Activated CD8-positive, alpha-beta T cell treated with anti-CD3 and anti-CD28 coated beads, Interleukin-2, amount 10 ng/mL, durations not matched to agents 7 days and 5 days (primary cell): Measurements from ENCODE around the gene VKORC1. TPM values are rescaled to one million over a fixed set of nuclear protein-coding genes. Genes with fewer than 3 reads are reported as not detected.

ENCODE experiments used
- ATAC-seq: fragments of 150-1000 bp; cut with Tn5 transposase; one replicate; pipeline ENCODE4 v1.10.0; 2021; ENCODE audit warnings: moderate library complexity
- CTCF ChIA-PET: fragments of 350-600 bp; sonication (Branson Sonifier 250); formaldehyde crosslinking; loops from one replicate; lab custom pipeline; 2021; ENCODE audit warnings: antibody characterized with exemption; lab: Charles Lee
- POLR2A ChIA-PET: fragments of 350-600 bp; sonication (Branson Sonifier 250); formaldehyde crosslinking; loops from one replicate; lab custom pipeline; 2021; ENCODE audit warnings: antibody characterized with exemption; lab: Charles Lee
- DNase-seq: peaks from one replicate; pipeline ENCODE4 v3.0.0-alpha.2; 2020
- H3K27ac Mint-ChIP-seq: one replicate; pipeline ENCODE4 v1.8.0; 2021; ENCODE audit warnings: mild to moderate bottlenecking, mixed read lengths
- H3K27me3 Mint-ChIP-seq: one replicate; pipeline ENCODE4 v1.8.0; 2021; ENCODE audit warnings: low read depth, mixed read lengths
- H3K36me3 Mint-ChIP-seq: one replicate; pipeline ENCODE4 v1.8.0; 2021; ENCODE audit warnings: low read depth, mixed read lengths
- H3K4me1 Mint-ChIP-seq: one replicate; pipeline ENCODE4 v1.8.0; 2021; ENCODE audit warnings: low read depth, mixed read lengths
- H3K4me3 Mint-ChIP-seq: one replicate; pipeline ENCODE4 v1.8.0; 2021; ENCODE audit warnings: mild to moderate bottlenecking, mixed read lengths
- H3K9me3 Mint-ChIP-seq: one replicate; pipeline ENCODE4 v1.8.0; 2022; ENCODE audit warnings: mixed read lengths; ENCODE audit not compliant: insufficient read depth
- total RNA-seq, 2 experiments: library from RNA; stranded (reverse); gene quantifications; one replicate each; pipeline ENCODE4 v1.2.3, GENCODE V29; 2021

VKORC1 gene
- total RNA-seq, 2 experiments from 2014 or later, result 71.6 to 78.8 TPM

GRCh38 chr16:31086629-31086906, 8.0 kb downstream of the VKORC1 start:
- no peak for ATAC-seq
- H3K27me3 Mint-ChIP-seq, result no peaks in the 10 kb centered on the region
- peaks cover 20% of the 10 kb centered on the region for H3K36me3 Mint-ChIP-seq
- peaks cover 6% of the 10 kb centered on the region for H3K4me1 Mint-ChIP-seq
- CTCF ChIA-PET, result no interaction called here
- H3K9me3 Mint-ChIP-seq, result no peaks in the 10 kb centered on the region
- no peak for DNase-seq
- H3K27ac Mint-ChIP-seq, result peak overlapping the region; percentile 43
- no peak overlapping the region for H3K4me3 Mint-ChIP-seq
- POLR2A ChIA-PET, result no interaction called here

- CTCF ChIA-PET, result no interaction called here
- no peaks in the 10 kb centered on the region for H3K9me3 Mint-ChIP-seq
Measured at GRCh38 chr16:31085873-31086628, 8.5 kb downstream of the VKORC1 start.

DNA sequence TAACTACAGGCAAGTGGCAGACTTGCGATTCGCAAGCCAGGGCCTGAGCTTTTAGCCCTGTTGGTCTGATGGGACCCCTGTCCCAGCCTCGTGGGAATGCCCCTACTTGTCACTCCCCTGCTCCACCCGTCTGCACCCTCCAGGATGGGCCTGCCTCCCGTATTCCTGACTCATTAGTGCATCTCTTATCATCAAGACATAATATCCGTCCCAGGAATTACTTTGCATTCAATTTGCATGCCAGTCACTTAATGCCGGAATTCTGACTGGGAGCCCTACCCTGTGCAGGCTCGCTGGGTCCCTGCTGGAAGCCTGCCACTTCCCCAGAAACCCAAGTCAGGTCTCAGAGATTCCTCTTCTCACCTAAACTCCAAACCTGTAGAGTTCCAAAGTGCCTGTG, 9.2 kb downstream of the VKORC1 start:
- peaks cover 11% of the 10 kb centered on the region for H3K4me1 Mint-ChIP-seq
- no peak overlapping the region for H3K4me3 Mint-ChIP-seq
- ATAC-seq, result no peak
- no peaks in the 10 kb centered on the region for H3K27me3 Mint-ChIP-seq
- DNase-seq, result no peak
- peak overlapping the region; percentile 16 for H3K27ac Mint-ChIP-seq
- H3K9me3 Mint-ChIP-seq, result no peaks in the 10 kb centered on the region
- CTCF ChIA-PET, result no interaction called here
- POLR2A ChIA-PET, result interaction anchor here (1.0 to 1.1 kb wide), 2 partner anchors 10 to 374 kb away, joined by 4 to 6 read pairs; partner anchors contain the start of gene ARMC5
- peaks cover 22% of the 10 kb centered on the region for H3K36me3 Mint-ChIP-seq

More at GRCh38 chr16:31085873-31086628, 8.5 kb downstream of the VKORC1 start:
- Mint-ChIP-seq H3K4me3 (no peak overlapping the region), H3K4me1 (peaks cover 6% of the 10 kb centered on the region), H3K36me3 (peaks cover 20% of the 10 kb centered on the region), H3K27me3 (no peaks in the 10 kb centered on the region), H3K27ac (peak overlapping the region; percentile 43)
- POLR2A ChIA-PET, result no interaction called here
- ATAC-seq, result no peak
- DNase-seq, result no peak

DNA sequence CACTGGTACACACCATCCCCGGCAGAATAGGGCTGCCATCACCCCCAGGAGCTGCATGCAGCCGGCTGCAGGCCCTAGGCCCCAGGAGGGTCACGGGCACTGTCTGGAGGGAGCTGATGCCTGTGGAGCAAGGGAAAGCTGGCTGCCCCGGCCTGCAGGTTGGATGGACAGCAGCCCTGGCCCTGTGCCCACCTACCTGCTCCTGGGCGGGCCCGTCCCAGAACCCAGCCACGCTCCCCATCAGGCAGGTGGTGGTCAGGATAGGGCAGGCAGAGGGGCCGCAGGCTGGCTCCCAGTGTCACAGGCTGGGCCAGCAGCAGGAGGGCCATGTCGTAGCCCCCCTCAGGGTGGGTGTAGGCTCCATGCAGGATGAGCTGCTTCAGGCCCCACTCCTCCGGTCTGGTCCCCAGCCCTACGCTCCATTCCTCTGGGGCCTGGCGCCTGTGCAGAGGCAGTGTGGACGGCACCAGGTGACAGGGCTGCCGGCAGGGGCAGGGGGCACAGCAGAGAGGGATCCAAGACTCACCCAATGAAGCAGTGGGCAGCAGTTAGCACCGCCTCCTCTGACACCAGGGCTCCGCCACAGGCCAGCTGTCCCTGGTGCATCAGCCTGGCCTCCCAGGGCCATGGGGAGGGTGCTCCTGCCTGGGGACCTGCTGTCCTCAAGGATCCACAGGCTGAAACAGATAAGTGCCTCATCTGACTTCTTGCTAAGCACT, 9.9 kb downstream of the VKORC1 start:
- Mint-ChIP-seq H3K4me1 (peaks cover 12% of the 10 kb centered on the region), H3K9me3 (no peaks in the 10 kb centered on the region), H3K36me3 (peaks cover 24% of the 10 kb centered on the region), H3K4me3 (no peak overlapping the region), H3K27me3 (no peaks in the 10 kb centered on the region), H3K27ac (no peak overlapping the region)
- ATAC-seq (no peak), DNase-seq (no peak)
- ChIA-PET POLR2A (interaction anchor here (1.0 to 1.1 kb wide), 3 partner anchors 9 to 374 kb away, joined by 4 to 6 read pairs (median 5); partner anchors contain the start of genes ARMC5, ZNF646 and ZNF668), CTCF (no interaction called here)

- Mint-ChIP-seq H3K4me1 (peaks cover 20% of the 10 kb centered on the region), H3K36me3 (peaks cover 29% of the 10 kb centered on the region), H3K9me3 (no peaks in the 10 kb centered on the region), H3K27ac (no peak overlapping the region), H3K4me3 (no peak overlapping the region), H3K27me3 (no peaks in the 10 kb centered on the region)
- CTCF ChIA-PET, result no interaction called here
- POLR2A ChIA-PET, result interaction anchor here (1.1 kb wide), 2 partner anchors 8 to 10 kb away, joined by 5 to 6 read pairs; partner anchors contain the start of genes ZNF646 and ZNF668
- ATAC-seq (no peak), DNase-seq (no peak)
Measured at GRCh38 chr16:31083981-31084380, 10.6 kb downstream of the VKORC1 start.

- ChIA-PET CTCF (no interaction called here), POLR2A (interaction anchor here (0.6 kb wide), 1 partner anchor 310 kb away, joined by 3 read pairs; no protein-coding TSS in a partner anchor)
- peaks cover 33% of the 10 kb centered on the region for H3K36me3 Mint-ChIP-seq
- H3K27me3 Mint-ChIP-seq, result no peaks in the 10 kb centered on the region
- H3K27ac Mint-ChIP-seq, result peak overlapping the region; percentile 61
- no peaks in the 10 kb centered on the region for H3K9me3 Mint-ChIP-seq
- peaks cover 24% of the 10 kb centered on the region for H3K4me1 Mint-ChIP-seq
- DNase-seq, result no peak
- ATAC-seq, result no peak
- H3K4me3 Mint-ChIP-seq, result no peak overlapping the region
Measured at GRCh38 chr16:31083556-31083955, 11.0 kb downstream of the VKORC1 start.

GRCh38 chr16:31083081-31083480, 11.5 kb downstream of the VKORC1 start:
- Mint-ChIP-seq H3K36me3 (peaks cover 37% of the 10 kb centered on the region), H3K4me1 (peaks cover 28% of the 10 kb centered on the region), H3K4me3 (no peak overlapping the region), H3K27ac (no peak overlapping the region), H3K27me3 (no peaks in the 10 kb centered on the region), H3K9me3 (no peaks in the 10 kb centered on the region)
- ATAC-seq, result no peak
- ChIA-PET CTCF (no interaction called here), POLR2A (interaction anchor here (0.6 kb wide), 1 partner anchor 309 kb away, joined by 3 read pairs; no protein-coding TSS in a partner anchor)
- no peak for DNase-seq

GRCh38 chr16:31082368-31083045, 12.1 kb downstream of the VKORC1 start:
- H3K27ac Mint-ChIP-seq, result peak overlapping the region; percentile 32
- CTCF ChIA-PET, result no interaction called here
- H3K4me1 Mint-ChIP-seq, result peaks cover 33% of the 10 kb centered on the region
- POLR2A ChIA-PET, result interaction anchor here (0.6 kb wide), 1 partner anchor 309 kb away, joined by 3 read pairs; no protein-coding TSS in a partner anchor
- no peaks in the 10 kb centered on the region for H3K9me3 Mint-ChIP-seq
- no peak overlapping the region for H3K4me3 Mint-ChIP-seq
- no peak for ATAC-seq
- DNase-seq, result no peak
- H3K36me3 Mint-ChIP-seq, result peaks cover 42% of the 10 kb centered on the region
- no peaks in the 10 kb centered on the region for H3K27me3 Mint-ChIP-seq

- Mint-ChIP-seq H3K4me3 (no peak overlapping the region), H3K27ac (peak overlapping the region; percentile 32), H3K27me3 (no peaks in the 10 kb centered on the region), H3K36me3 (peaks cover 47% of the 10 kb centered on the region), H3K4me1 (peaks cover 33% of the 10 kb centered on the region), H3K9me3 (no peaks in the 10 kb centered on the region)
- POLR2A ChIA-PET, result no interaction called here
- CTCF ChIA-PET, result no interaction called here
- no peak for DNase-seq
- ATAC-seq, result no peak
Measured at GRCh38 chr16:31081428-31082351, 12.9 kb downstream of the VKORC1 start.

DNA sequence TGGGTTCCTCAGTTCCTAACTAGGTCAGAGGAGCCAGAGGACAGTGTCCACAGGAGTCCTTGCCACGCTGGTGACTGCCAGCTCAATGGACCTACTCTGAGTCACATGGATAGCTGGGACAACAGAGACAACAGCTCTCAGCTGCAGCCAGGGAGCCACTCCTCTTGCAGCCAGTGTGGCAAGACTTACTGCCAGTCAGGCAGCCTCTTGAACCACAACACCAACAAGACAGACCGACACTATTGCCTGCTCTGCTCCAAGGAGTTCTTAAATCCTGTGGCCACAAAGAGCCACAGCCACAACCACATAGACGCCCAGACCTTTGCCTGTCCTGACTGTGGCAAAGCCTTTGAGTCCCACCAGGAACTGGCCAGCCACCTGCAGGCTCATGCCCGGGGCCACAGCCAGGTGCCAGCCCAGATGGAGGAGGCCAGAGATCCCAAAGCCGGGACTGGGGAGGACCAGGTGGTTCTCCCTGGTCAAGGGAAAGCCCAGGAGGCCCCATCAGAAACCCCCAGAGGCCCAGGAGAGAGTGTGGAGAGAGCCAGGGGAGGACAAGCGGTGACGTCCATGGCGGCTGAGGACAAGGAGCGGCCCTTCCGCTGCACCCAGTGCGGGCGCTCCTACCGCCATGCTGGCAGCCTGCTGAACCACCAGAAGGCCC, 13.7 kb downstream of the VKORC1 start:
- DNase-seq (no peak), ATAC-seq (no peak)
- Mint-ChIP-seq H3K27ac (no peak overlapping the region), H3K4me3 (no peak overlapping the region), H3K27me3 (no peaks in the 10 kb centered on the region), H3K4me1 (peaks cover 36% of the 10 kb centered on the region), H3K9me3 (no peaks in the 10 kb centered on the region), H3K36me3 (peaks cover 51% of the 10 kb centered on the region)
- POLR2A ChIA-PET, result no interaction called here
- CTCF ChIA-PET, result no interaction called here
